Mesenchymal stem cell (in vitro differentiated cells and primary cell): ENCODE results near the gene NCLN.
"Not testable (repeated sequence)": the region's sequence is repeated elsewhere in the genome, so short reads cannot be mapped to it uniquely, and the experiment has no call there.

Experiments
- DNase-seq: peaks from one replicate; pipeline ENCODE4 v3.0.0-alpha.2; 2013
- H2AFZ ChIP-seq: one replicate; pipeline ENCODE4 v1.6.1; 2013; ENCODE audit warnings: low read depth, mild to moderate bottlenecking, control low read depth, inconsistent platforms, low read length, moderate library complexity
- H2AK5ac ChIP-seq: 2 replicates; pipeline ENCODE4 v1.6.1; 2013; ENCODE audit warnings: low read length, moderate library complexity, mild to moderate bottlenecking, inconsistent platforms; ENCODE audit not compliant: severe bottlenecking
- H2BK120ac ChIP-seq: one replicate; pipeline ENCODE4 v1.6.1; 2013; ENCODE audit warnings: low read depth, mild to moderate bottlenecking, inconsistent platforms, low read length, moderate library complexity
- H2BK12ac ChIP-seq, 2 experiments: one replicate each; pipeline ENCODE4 v1.6.1; 2013; ENCODE audit warnings: inconsistent platforms in 2 of 2, low read length in 2 of 2, mild to moderate bottlenecking in 2 of 2, moderate library complexity in 2 of 2, control low read depth in 1 of 2
- H2BK15ac ChIP-seq: one replicate; pipeline ENCODE4 v1.6.1; 2013; ENCODE audit warnings: mild to moderate bottlenecking, low read depth, inconsistent platforms; ENCODE audit not compliant: poor library complexity, severe bottlenecking
- H2BK5ac ChIP-seq: 2 replicates; pipeline ENCODE4 v1.6.1; 2013; ENCODE audit warnings: low read depth, mild to moderate bottlenecking, low read length, control low read depth, inconsistent platforms; ENCODE audit not compliant: poor library complexity, severe bottlenecking
- H3K14ac ChIP-seq, 2 experiments: one replicate each; pipeline ENCODE4 v1.6.1; 2013; ENCODE audit warnings: inconsistent platforms in 2 of 2, low read length in 2 of 2, control low read depth in 1 of 2, mild to moderate bottlenecking in 1 of 2, moderate library complexity in 1 of 2
- H3K18ac ChIP-seq, 2 experiments: one replicate each; pipeline ENCODE4 v1.6.1; 2013; ENCODE audit warnings: inconsistent platforms in 2 of 2, low read length in 2 of 2, control low read depth in 1 of 2, low read depth in 1 of 2, mild to moderate bottlenecking in 1 of 2
- H3K23ac ChIP-seq, 2 experiments: one replicate each; pipeline ENCODE4 v1.6.1; 2013; ENCODE audit warnings: inconsistent platforms in 2 of 2, low read length in 2 of 2, mild to moderate bottlenecking in 2 of 2, moderate library complexity in 2 of 2, control low read depth in 1 of 2
- H3K27ac ChIP-seq: 2 replicates; pipeline ENCODE4 v1.5.1; 2013; ENCODE audit warnings: mild to moderate bottlenecking, moderate library complexity, low read length, control low read depth, inconsistent platforms; ENCODE audit not compliant: poor library complexity, severe bottlenecking
- H3K27me3 ChIP-seq, 2 experiments: 2 replicates each; pipeline versions ENCODE4 v1.6.1 to v1.7.0; 2013; ENCODE audit warnings: low read length in 2 of 2, mild to moderate bottlenecking in 2 of 2, moderate library complexity in 2 of 2, control low read depth in 1 of 2, inconsistent platforms in 1 of 2; ENCODE audit not compliant: control insufficient read depth in 1 of 2, insufficient read depth in 1 of 2
- H3K36me3 ChIP-seq, 2 experiments: 2 replicates each; pipeline versions ENCODE4 v1.6.1 to v1.7.0; 2013; ENCODE audit warnings: low read length in 2 of 2, control low read depth in 1 of 2, inconsistent platforms in 1 of 2, low read depth in 1 of 2, mild to moderate bottlenecking in 1 of 2; ENCODE audit not compliant: insufficient read depth in 2 of 2, control insufficient read depth in 1 of 2
- H3K4ac ChIP-seq, 2 experiments: one replicate each; pipeline ENCODE4 v1.6.1; 2013; ENCODE audit warnings: inconsistent platforms in 2 of 2, low read length in 2 of 2, mild to moderate bottlenecking in 2 of 2, moderate library complexity in 2 of 2, control low read depth in 1 of 2, low read depth in 1 of 2
- H3K4me1 ChIP-seq: 2 replicates; pipeline ENCODE4 v1.6.1; 2013; ENCODE audit warnings: low read depth, low read length, control low read depth; ENCODE audit not compliant: control insufficient read depth, insufficient read depth
- H3K4me2 ChIP-seq: 2 replicates; pipeline ENCODE4 v1.6.1; 2013; ENCODE audit warnings: low read length, mild to moderate bottlenecking, inconsistent platforms; ENCODE audit not compliant: poor library complexity, severe bottlenecking
- H3K4me3 ChIP-seq, 2 experiments: 2 replicates each; pipeline versions ENCODE4 v1.5.1 to v1.7.0; 2013; ENCODE audit warnings: low read length in 2 of 2, mild to moderate bottlenecking in 2 of 2, control low read depth in 1 of 2, low read depth in 1 of 2; ENCODE audit not compliant: insufficient read depth in 1 of 2
- H3K79me1 ChIP-seq: replicated peaks from 2 replicates; pipeline ENCODE4 v1.6.1; 2013; ENCODE audit warnings: mild to moderate bottlenecking, control low read depth, low read length, inconsistent platforms; ENCODE audit not compliant: poor library complexity, severe bottlenecking
- H3K9ac ChIP-seq: 2 replicates; pipeline ENCODE4 v1.7.0; 2013; ENCODE audit warnings: mild to moderate bottlenecking, low read length, moderate library complexity
- H3K9me3 ChIP-seq: 2 replicates; pipeline ENCODE4 v1.7.0; 2013; ENCODE audit warnings: mild to moderate bottlenecking, low read length; ENCODE audit not compliant: control insufficient read depth
- H4K8ac ChIP-seq: one replicate; pipeline ENCODE4 v1.6.1; 2013; ENCODE audit warnings: inconsistent platforms, mild to moderate bottlenecking, low read length, moderate library complexity
- H4K91ac ChIP-seq: one replicate; pipeline ENCODE4 v1.6.1; 2013; ENCODE audit warnings: mild to moderate bottlenecking, low read length, inconsistent platforms
- WGBS: methylation state at CpG from one replicate; pipeline ENCODE4 v1.1.7; 2013; ENCODE audit warnings: mixed read lengths; 5-methylcytosine and 5-hydroxymethylcytosine counted together

The NCLN gene

DNA sequence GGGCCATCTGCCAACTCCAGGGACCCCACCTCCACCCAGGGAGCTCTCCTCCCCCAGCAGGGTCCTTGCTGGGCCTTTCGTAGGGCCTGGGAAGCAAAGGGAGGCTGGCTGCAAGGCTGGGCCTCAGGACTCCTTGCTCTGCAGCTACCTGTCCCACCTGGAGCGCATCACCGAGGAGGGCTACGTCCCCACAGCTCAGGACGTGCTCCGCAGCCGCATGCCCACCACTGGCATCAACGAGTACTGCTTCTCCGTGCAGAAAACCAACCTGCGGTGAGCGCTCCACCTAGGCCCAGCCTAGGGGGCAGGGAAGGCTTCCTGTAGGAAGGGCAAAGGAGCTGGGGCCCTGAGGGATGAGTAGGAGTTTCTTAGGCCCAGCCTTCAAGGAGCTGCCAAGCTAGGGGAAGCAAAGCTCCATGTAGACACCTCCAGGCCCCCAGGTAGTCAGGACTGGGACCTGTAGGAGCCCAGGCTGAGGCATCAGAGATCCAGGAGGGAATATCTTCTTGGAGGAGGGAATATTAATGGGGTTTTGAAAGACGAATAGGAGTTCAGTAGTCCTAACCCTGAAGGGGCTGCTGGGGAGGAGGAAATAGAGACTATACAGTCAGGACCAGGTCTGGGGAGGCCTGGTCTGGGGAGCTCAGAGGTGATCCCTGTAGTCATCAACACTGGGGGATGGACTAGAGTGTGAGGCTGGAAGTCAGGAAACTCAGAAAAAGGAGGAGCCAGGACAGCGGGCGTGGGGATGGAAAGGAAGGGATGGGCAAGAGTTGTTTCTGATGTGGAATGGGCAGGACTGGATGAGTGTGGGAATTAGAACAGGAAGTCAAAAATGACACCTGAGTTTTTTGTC lies 33.9 kb upstream of the NCLN start:
- Histone ChIP-seq H2BK120ac (no peak overlapping the region), H3K36me3 (peaks cover 0 to 6% of the 10 kb centered on the region in 2 experiments), H3K4me1 (peaks cover 10% of the 10 kb centered on the region), H3K14ac (no peak overlapping the region), H3K9me3 (no peaks in the 10 kb centered on the region), H2AK5ac (no peak overlapping the region), H3K79me1 (no peaks in the 10 kb centered on the region), H3K27me3 (peaks cover 0 to 10% of the 10 kb centered on the region in 2 experiments), H3K18ac (no peak overlapping the region), H3K9ac (no peak overlapping the region), H2AFZ (no peak overlapping the region), H4K8ac (peak overlapping the region; percentile 45), H4K91ac (peak overlapping the region; percentile 52), H3K4ac (peak overlapping the region in 1 of 2 experiments; percentile 2), H3K4me3 (no peak overlapping the region), H2BK5ac (no peak overlapping the region), H2BK12ac (peak overlapping the region; percentile 11 to 18), H3K23ac (no peak overlapping the region), H2BK15ac (peak overlapping the region; percentile 53), H3K4me2 (no peak overlapping the region), H3K27ac (no peak overlapping the region)
- DNase-seq, result peak; percentile 53
- WGBS, result 81% methylated on average over 14 of the region's 14 CpGs

DNA sequence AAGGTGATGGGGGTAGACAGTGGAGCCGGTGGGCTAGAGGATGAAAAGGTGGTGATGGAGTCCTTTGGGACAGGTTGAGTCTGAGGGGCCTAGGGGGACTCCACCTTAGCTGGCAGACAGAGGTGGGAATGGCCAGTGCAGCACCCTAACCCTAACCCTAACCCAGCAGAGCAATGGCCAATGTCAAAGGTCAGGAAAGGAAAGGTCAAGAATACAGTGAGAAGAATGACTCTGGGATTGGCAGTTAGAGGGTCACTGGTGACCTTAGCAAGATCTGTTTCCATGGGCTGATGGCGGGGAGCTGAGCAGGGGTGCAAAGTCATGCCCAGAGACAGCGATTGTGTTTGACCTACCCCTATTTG lies 33.3 kb upstream of the NCLN start:
- Histone ChIP-seq H4K8ac (no peak overlapping the region), H3K18ac (peak overlapping the region in 1 of 2 experiments; percentile 25), H3K4me1 (peaks cover 10% of the 10 kb centered on the region), H3K4me2 (no peak overlapping the region), H3K4ac (no peak overlapping the region), H3K9ac (no peak overlapping the region), H3K23ac (no peak overlapping the region), H2BK15ac (no peak overlapping the region), H3K4me3 (no peak overlapping the region), H3K27ac (no peak overlapping the region), H2BK120ac (no peak overlapping the region), H2AFZ (no peak overlapping the region), H3K36me3 (peaks cover 0 to 6% of the 10 kb centered on the region in 2 experiments), H3K79me1 (no peaks in the 10 kb centered on the region), H4K91ac (no peak overlapping the region), H3K27me3 (peaks cover 0 to 10% of the 10 kb centered on the region in 2 experiments), H3K14ac (no peak overlapping the region), H2AK5ac (no peak overlapping the region), H2BK12ac (no peak overlapping the region), H2BK5ac (no peak overlapping the region), H3K9me3 (no peaks in the 10 kb centered on the region)
- 88% methylated on average over 2 of the region's 3 CpGs for WGBS
- DNase-seq, result no peak

DNA sequence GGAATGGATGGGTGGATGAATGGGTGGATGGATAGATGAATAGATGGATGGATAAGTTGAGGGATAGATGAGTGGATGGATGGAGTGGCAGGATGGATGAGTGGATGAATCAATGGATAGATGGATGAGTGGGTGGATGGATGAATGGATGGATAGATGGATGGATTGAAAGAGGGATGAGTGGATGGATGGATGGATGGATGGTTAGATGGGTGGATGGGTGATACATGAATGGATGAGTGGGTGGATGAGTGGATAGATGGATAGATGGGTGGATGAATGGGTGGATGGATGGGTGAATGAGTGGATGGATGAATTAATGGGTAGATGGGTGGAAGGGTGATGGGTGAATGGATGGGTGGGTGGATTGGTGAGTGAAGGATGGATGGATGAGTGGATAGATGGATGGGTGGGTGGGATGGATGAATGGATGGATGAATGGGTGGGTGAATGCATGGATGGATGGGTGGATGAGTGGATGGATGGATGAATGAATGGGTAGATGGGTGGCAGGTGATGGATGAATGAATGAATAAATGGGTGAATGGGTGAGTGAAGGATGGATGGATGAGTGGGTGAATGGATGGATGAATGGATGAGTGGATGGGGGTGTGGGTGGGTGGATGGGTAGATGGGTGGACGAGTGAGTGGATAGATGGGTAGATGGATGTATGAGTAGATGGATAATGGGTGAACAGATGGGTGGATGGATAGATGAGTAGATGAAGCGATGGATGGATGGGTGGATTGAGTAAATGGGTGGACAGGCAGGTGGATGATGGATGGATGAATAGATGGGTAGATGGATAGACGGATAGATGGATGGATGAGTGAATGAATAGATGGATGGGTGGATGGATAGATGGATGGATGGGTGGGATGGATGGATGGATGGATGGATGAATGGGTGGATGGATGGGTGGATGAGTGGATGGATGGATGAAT lies 32.2 kb upstream of the NCLN start:
- H3K4me2 ChIP-seq, result no peak overlapping the region
- peaks cover 10% of the 10 kb centered on the region for H3K4me1 ChIP-seq
- no peaks in the 10 kb centered on the region for H3K79me1 ChIP-seq
- H3K18ac ChIP-seq, result no peak overlapping the region
- H2BK12ac ChIP-seq, result peak overlapping the region in 1 of 2 experiments; percentile 10
- H3K36me3 ChIP-seq, result peaks cover 0 to 6% of the 10 kb centered on the region in 2 experiments
- H2AK5ac ChIP-seq, result no peak overlapping the region
- H4K8ac ChIP-seq, result no peak overlapping the region
- 95% methylated on average over 3 of the region's 3 CpGs for WGBS
- no peak overlapping the region for H3K9ac ChIP-seq
- H2BK15ac ChIP-seq, result no peak overlapping the region
- H3K4me3 ChIP-seq, result no peak overlapping the region
- no peak overlapping the region for H3K23ac ChIP-seq
- H2BK120ac ChIP-seq, result no peak overlapping the region
- H2BK5ac ChIP-seq, result no peak overlapping the region
- no peak overlapping the region for H3K27ac ChIP-seq
- H3K9me3 ChIP-seq, result no peaks in the 10 kb centered on the region
- H2AFZ ChIP-seq, result no peak overlapping the region
- H3K4ac ChIP-seq, result no peak overlapping the region
- H4K91ac ChIP-seq, result no peak overlapping the region
- no peak overlapping the region for H3K14ac ChIP-seq
- peaks cover 0 to 10% of the 10 kb centered on the region in 2 experiments for H3K27me3 ChIP-seq
- no peak for DNase-seq

DNA sequence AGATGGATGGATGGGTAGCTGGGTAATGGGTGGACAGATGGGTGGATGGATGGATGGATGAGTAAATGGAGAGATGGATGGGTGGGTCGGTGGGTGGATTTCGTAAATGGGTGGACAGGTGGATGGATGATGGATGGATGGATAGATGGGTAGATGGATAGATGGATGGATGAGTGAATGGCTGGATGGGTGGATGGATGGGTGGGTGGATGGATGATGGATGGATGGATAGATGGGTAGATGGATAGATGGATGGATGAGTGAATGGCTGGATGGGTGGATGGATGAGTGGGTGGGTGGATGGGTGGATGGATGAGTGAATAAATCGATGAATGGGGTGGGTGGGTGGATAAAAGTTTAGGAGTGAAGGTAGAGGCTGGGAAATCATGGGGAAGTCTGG lies 31.3 kb upstream of the NCLN start:
- peak overlapping the region; percentile 95 for H4K91ac ChIP-seq
- H3K4me2 ChIP-seq, H3K79me1 ChIP-seq, H3K27ac ChIP-seq, H2BK15ac ChIP-seq, H3K9me3 ChIP-seq, H2AK5ac ChIP-seq, H3K36me3 ChIP-seq, H3K23ac ChIP-seq, H3K14ac ChIP-seq, H3K27me3 ChIP-seq, H2BK5ac ChIP-seq, H2AFZ ChIP-seq, DNase-seq: not testable (repeated sequence)
- peak overlapping the region; percentile 99 for H4K8ac ChIP-seq
- H3K4me1 ChIP-seq, result peaks cover 10% of the 10 kb centered on the region
- WGBS, result 87% methylated on average over 3 of the region's 3 CpGs
- peak overlapping the region; percentile 94 for H2BK120ac ChIP-seq
- H2BK12ac ChIP-seq, result peak overlapping the region; percentile 69 to 96
- peak overlapping the region; percentile 95 to 97 for H3K18ac ChIP-seq
- peak overlapping the region; percentile 84 to 96 for H3K4ac ChIP-seq
- peak overlapping the region in 1 of 2 experiments; percentile 60 for H3K4me3 ChIP-seq
- H3K9ac ChIP-seq, result peak overlapping the region; percentile 85
